Skeletal muscle satellite cell (primary cell): ENCODE results near the gene TBL3.

Experiments used
- H3K27me3 ChIP-seq: 2 replicates; pipeline ENCODE4 v1.7.0; 2013; ENCODE audit warnings: low read length; ENCODE audit not compliant: control insufficient read depth, insufficient read depth
- H3K36me3 ChIP-seq: 2 replicates; pipeline ENCODE4 v1.7.0; 2013; ENCODE audit warnings: mild to moderate bottlenecking, control low read depth, low read length; ENCODE audit not compliant: insufficient read depth
- H3K4me1 ChIP-seq: 2 replicates; pipeline ENCODE4 v1.7.0; 2013; ENCODE audit warnings: low read length; ENCODE audit not compliant: control insufficient read depth, insufficient read depth
- H3K4me2 ChIP-seq: 2 replicates; pipeline ENCODE4 v1.7.0; 2013; ENCODE audit warnings: mild to moderate bottlenecking, low read length
- H3K4me3 ChIP-seq: 2 replicates; pipeline ENCODE4 v1.7.0; 2013; ENCODE audit warnings: low read length
- H3K9ac ChIP-seq: 2 replicates; pipeline ENCODE4 v1.7.0; 2013; ENCODE audit warnings: mild to moderate bottlenecking, low read depth, low read length, moderate library complexity
- H3K9me3 ChIP-seq: replicated peaks from 2 replicates; pipeline ENCODE4 v1.7.0; 2013; ENCODE audit warnings: mild to moderate bottlenecking, control low read depth, low read length

Gene TBL3

DNA sequence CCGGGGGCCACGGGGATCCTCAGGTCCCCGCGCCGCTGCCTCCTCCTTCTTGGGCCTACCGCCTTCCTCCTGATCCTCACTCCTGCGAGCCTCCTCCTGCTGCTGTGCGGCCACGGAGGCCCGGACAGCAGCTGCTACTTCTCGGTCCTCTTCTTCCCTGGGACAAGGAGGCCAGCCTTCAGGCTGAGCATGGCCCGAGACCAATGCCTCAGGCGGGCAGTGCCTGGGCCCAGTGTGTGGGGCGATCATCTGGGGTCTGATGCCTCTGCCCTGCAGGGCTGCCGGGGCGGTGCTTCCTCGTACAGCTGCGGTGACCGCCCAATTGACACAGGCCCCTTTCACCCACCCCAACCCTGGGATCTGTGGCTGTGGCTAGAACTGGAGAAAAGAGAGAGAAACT, 29.2 kb downstream of the TBL3 start:
- Histone ChIP-seq H3K4me3 (no peak overlapping the region), H3K36me3 (peaks cover 64% of the 10 kb centered on the region), H3K4me1 (peaks cover 38% of the 10 kb centered on the region), H3K4me2 (no peak overlapping the region), H3K9ac (no peak overlapping the region), H3K9me3 (no peaks in the 10 kb centered on the region), H3K27me3 (no peaks in the 10 kb centered on the region)

DNA sequence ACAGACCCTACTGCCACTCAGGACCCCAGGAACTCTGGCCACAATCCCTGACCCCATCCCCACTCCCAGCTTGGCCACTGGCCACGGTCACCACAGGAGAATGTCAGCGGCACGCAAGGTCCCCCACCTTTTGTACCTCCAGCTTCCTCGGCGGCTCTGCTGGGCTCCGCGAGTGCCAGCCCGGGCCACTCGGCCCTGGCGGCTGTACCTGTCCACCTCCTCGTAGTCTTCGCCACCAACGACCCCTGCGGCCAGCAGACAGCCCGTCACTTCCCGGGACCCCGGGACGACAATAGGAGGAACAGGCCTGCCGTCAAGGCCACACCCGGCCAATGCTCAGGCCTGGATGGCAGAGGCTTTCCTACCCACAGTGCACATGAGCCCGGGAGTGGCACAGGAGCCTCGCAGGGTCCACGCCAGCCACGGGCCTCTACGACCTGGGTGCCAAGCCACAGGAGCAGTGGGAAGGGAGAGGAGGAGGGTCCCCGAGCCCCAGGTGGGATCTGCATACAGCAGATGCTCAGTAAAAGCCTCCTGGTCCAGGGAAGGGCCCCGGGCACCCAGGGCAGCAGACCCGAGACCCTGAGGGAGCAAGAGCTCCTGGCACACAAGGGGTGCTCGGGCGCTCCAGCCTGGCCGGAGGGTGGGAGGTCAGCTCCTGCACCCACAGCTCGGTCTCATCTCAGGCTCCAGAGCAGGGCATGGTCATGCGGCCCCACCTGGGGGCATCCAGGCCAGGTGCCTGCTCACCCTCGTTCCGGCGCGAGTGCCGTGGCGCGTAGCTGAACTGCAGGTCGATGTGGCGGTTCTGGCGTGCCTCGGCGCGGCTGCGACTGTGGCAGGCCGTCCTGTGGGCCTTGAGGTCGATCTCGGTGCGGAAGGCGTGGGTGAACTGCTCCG, 29.9 kb downstream of the TBL3 start:
- peaks cover 45% of the 10 kb centered on the region for H3K4me1 ChIP-seq
- H3K36me3 ChIP-seq = peaks cover 61% of the 10 kb centered on the region
- H3K4me3 ChIP-seq = no peak overlapping the region
- H3K4me2 ChIP-seq = no peak overlapping the region
- no peaks in the 10 kb centered on the region for H3K27me3 ChIP-seq
- H3K9me3 ChIP-seq = no peaks in the 10 kb centered on the region
- H3K9ac ChIP-seq = no peak overlapping the region

DNA sequence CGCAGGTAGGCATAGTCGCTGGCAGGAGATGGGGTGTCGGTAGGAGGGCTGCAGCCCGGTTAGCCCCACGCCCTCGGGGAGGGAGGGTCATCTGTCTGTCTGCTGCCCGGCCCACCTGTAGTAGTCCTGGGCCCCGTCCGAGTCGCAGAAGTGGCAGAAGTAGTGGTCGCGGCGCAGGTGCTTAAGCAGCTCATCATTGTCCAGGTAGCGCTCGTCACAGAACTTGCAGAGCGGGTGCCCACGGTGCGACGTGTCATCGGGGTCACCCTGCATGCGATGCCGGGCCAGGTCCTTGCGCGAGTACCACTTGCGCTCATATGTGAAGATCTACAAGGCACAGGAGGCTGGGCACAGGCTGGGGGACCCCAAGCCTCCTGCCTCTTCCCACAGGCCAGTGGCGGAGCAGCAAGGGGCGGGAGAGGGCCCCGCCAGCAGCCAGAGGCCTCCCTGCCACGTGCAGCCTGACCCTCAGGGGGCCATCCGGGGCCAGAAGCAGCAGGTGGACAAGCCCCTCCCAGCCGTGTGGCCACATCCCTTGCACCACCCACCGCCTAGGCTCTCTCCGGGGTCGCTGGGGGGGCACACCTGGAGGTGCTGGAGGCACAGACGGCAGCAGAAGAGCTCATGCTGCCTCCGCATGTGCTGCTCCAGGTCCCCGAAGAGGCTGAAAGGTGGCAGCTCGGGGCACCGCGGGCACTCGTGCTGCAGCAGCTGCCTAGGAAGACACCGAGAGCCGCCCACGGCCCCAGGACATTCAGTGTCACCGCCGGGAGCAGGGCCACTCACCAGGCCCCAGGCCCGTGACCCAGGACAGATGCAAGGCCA, 30.8 kb downstream of the TBL3 start:
- Histone ChIP-seq H3K27me3 (no peaks in the 10 kb centered on the region), H3K4me2 (no peak overlapping the region), H3K4me3 (no peak overlapping the region), H3K36me3 (peaks cover 53% of the 10 kb centered on the region), H3K9me3 (no peaks in the 10 kb centered on the region), H3K4me1 (peaks cover 45% of the 10 kb centered on the region), H3K9ac (no peak overlapping the region)

DNA sequence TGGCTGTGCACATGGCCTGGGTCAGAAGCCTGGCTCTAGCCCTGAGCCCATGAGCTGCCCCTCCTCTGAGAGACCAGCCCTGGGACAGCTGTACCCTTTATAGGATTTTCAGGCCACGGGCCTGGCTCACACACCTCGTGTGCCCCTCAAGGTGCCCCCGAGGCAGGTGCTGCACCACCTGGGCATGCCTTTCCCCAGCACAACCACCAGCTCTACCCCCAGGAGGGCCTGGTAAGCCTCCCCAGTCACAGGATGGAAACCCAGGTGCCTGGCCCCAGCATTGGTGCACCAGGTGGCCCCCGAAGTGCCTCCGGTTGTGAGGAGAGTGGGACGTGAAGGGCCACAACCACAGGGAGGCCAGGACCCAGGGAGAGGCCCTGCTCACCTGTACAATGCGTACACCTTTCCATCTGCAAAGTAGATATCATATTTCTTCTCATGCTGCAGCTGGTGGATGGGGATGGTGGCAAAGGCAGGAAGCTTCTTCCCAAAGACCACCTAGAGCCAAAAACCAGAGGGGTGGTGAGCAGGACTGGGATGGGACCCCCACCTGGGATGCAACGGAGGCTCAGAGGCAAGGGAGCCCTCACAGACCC, 31.5 kb downstream of the TBL3 start:
- no peak overlapping the region for H3K4me3 ChIP-seq
- H3K27me3 ChIP-seq = no peaks in the 10 kb centered on the region
- H3K4me2 ChIP-seq = no peak overlapping the region
- H3K9me3 ChIP-seq = no peaks in the 10 kb centered on the region
- peaks cover 47% of the 10 kb centered on the region for H3K36me3 ChIP-seq
- peaks cover 45% of the 10 kb centered on the region for H3K4me1 ChIP-seq
- no peak overlapping the region for H3K9ac ChIP-seq

DNA sequence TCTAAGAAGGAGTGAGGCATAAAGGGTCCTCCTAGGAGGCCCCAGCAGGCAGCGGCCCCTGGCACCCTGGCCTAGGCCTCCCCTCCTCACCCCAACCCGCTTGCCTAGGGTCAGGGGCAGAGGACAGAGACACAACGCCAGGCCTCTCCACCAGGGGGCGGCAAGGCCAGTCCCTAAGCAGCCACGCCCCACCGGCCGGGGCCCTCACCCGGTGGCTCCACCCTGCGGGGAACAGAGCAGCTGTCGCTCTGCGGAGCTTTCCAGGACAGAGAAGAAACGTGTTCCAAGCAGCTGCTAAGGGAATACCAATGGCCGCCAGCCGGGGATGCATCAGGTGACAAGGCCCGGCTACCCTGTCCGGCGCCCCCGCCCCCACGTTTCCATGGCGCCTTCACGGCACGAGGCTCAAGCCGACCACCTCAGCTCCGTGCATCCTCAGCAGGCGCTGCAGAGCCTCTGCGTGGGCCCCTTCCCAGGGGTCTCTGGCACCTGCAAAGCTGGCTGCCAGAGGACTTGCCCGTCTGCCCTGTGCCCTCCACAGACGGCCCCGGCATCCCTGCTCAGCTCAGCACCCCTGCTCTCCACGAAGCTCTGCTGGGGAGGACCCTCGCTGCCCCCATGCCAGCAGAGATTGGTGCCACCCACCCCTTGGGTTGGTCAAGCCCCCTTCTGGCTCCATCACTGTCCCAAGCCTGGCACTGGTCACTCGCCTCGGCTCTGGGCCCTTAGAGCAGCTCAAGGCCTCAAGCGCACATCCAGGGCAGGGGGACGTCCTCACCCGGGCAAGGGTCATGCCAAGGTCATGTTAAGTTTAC, 32.2 kb downstream of the TBL3 start:
- H3K4me2 ChIP-seq = peak overlapping the region; percentile 66
- peak overlapping the region; percentile 38 for H3K4me3 ChIP-seq
- H3K4me1 ChIP-seq = peaks cover 48% of the 10 kb centered on the region
- H3K9ac ChIP-seq = peak overlapping the region; percentile 39
- no peaks in the 10 kb centered on the region for H3K9me3 ChIP-seq
- H3K36me3 ChIP-seq = peaks cover 44% of the 10 kb centered on the region
- H3K27me3 ChIP-seq = no peaks in the 10 kb centered on the region

DNA sequence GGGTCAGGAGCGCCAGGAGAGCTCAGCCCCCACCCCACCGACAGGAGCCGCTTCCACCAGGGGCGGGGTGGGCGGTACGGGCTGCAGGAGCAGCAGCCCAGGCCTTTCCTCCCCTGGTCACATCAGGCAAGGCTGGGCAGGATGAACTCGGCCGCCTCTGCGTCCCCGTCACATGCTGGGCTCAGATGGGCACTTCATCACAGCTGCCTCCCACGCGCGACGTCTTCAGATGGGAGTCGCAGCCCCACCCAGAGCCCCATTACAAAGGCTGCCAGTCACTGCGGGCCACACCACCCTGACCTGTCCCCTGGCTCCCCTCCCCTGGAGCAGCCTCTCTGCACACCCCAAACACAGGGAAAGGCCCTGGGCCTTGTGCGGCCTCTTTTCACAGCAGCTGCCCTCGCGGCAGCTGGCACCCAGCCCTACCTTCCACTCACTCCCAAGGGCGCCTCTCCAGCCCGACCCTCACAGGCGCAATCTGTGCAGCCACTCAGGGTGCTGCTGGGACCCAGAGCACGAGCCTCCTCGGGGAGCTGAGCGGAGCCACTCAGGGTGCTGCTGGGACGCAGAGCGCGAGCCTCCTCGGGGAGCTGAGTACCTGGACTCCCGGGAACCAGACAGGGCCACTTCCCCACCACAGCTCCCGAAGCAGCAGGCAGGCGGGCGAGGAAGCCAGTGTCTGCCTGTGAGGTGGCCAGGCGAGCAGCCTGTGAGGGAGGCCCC, 33.1 kb downstream of the TBL3 start:
- Histone ChIP-seq H3K36me3 (peaks cover 35% of the 10 kb centered on the region), H3K9me3 (no peaks in the 10 kb centered on the region), H3K4me3 (peak overlapping the region; percentile 38), H3K27me3 (no peaks in the 10 kb centered on the region), H3K4me1 (peaks cover 49% of the 10 kb centered on the region), H3K4me2 (peak overlapping the region; percentile 66), H3K9ac (peak overlapping the region; percentile 39)

DNA sequence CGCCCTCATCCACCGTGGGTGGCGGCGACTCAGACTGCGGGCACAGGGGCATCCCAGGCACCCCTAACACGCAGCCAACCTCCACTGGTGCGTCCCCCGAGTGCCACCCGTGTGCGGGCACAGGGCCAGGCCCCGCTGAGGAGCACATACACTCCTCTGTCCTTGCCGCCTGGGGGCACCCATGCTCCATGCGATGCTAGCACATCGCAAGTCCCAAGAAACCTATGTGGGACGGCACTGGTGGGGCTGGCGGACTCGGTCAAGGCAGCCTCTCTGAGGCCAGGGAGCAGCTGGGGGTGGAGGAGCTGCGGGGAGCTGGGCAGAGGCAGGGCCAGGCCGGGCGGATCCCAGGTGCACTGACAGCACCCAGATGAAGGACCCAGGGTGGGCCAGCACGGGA, 33.8 kb downstream of the TBL3 start:
- Histone ChIP-seq H3K27me3 (no peaks in the 10 kb centered on the region), H3K9me3 (no peaks in the 10 kb centered on the region), H3K4me1 (peaks cover 56% of the 10 kb centered on the region), H3K36me3 (peaks cover 30% of the 10 kb centered on the region), H3K4me2 (peak overlapping the region; percentile 66), H3K9ac (peak overlapping the region; percentile 39), H3K4me3 (no peak overlapping the region)

DNA sequence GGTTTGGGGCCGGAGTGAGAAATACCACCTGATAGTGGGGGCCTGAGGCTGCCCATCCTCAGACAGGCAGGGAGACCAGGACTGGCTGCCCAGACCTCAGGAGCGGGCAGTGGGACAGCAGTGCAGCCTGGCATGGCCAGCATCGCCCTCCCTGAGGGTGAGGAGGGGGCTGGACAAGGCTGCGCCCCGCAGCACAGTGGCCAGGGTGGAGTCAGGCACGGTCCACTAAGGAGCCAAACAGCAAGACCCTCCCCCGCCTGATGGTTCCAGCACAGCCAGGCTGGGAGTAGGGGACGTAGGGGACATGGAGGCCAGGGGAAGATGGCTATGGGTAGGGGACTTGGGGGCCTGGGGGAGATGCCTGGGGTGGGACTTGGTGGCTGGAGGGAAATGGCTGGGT, 34.5 kb downstream of the TBL3 start:
- Histone ChIP-seq H3K36me3 (peaks cover 24% of the 10 kb centered on the region), H3K27me3 (no peaks in the 10 kb centered on the region), H3K4me2 (peak overlapping the region; percentile 93), H3K4me3 (no peak overlapping the region), H3K9me3 (no peaks in the 10 kb centered on the region), H3K9ac (peak overlapping the region; percentile 4), H3K4me1 (peaks cover 58% of the 10 kb centered on the region)

DNA sequence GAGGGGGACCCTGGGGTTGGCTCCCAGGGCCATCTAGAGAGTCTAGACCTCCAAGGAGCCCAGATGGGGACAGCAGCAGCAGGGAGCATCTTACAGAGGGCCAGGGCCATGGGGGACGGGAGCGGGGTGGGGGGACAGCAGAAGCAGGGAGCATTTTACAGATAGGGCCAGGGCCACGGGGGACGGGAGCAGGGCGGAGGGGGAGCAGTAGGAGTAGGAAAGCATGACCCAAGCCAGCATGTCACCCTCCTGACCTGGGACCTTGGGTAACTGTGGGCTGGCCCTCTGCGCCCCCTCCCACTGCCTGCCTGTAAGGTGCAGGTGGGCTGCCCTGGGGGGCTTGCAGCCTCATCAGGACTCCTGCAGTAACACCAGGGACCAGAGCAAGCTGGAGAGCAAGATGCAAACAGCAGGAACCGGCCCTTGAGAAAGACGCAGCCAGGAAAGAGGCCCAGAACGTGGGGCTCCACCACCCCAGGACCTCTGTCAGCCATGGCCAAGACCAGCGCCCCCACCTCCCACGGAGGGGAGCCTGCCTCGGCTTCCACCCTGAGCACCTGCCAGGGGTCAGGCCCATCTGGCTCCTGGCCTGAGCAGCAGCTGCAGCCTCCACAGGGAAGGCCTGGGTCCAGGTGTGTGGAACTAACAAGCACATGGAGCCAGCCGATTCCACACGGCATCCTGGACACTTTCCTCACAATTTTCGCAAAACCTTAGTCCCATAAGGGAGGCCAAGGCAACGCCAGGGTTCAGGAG, 35.4 kb downstream of the TBL3 start:
- Histone ChIP-seq H3K9ac (peak overlapping the region; percentile 95), H3K9me3 (no peaks in the 10 kb centered on the region), H3K36me3 (peaks cover 14% of the 10 kb centered on the region), H3K4me2 (peak overlapping the region; percentile 93), H3K4me1 (peaks cover 58% of the 10 kb centered on the region), H3K4me3 (peak overlapping the region; percentile 74), H3K27me3 (no peaks in the 10 kb centered on the region)

DNA sequence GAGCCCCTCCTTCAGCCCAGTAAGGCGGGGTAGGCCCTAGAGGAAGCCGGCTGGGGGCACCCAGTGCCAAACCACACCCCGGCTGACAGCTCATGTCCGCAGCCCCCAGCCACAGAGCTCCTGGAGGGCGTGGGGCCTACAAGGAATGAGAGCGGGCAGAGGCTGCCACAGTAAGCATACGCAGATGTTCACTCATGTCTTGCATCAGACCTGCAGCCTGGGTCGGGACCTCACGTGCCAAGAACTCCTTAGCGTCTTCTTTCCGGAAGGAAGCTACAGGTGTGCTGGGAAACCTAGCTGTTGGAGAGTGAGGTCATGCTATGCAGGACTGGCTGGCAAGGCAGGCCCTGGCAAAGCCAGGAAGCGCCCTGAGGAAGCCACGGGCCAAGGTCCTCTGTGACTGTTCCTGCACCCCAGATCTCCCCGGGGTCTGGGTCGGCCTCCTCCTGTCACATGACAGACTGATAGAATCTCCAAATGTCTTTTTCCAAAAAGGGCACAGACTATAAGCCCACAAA, 36.2 kb downstream of the TBL3 start:
- Histone ChIP-seq H3K4me1 (peaks cover 58% of the 10 kb centered on the region), H3K9me3 (no peaks in the 10 kb centered on the region), H3K36me3 (peaks cover 6% of the 10 kb centered on the region), H3K9ac (peak overlapping the region; percentile 95), H3K4me2 (peak overlapping the region; percentile 93), H3K27me3 (no peaks in the 10 kb centered on the region), H3K4me3 (peak overlapping the region; percentile 74)
